HepG2 (cell line): ENCODE results near the gene RNF114. TPM values are rescaled to one million over a fixed set of nuclear protein-coding genes. Genes with fewer than 3 reads are reported as not detected.

Experiments used
- BORCS8-MEF2B ChIP-seq: sonication (generic); formaldehyde crosslinking; IDR thresholded peaks from 2 replicates; pipeline ENCODE4 v1.8.0; 2022; ENCODE audit warnings: mild to moderate bottlenecking, missing genetic modification reagents
- CEBPB ChIP-seq: IDR thresholded peaks from 2 replicates; pipeline ENCODE4 v1.6.1; 2011; ENCODE audit warnings: low read depth, low read length, improper control_type of control experiment, borderline replicate concordance
- DPF2 ChIP-seq: sonication (generic); formaldehyde crosslinking; IDR thresholded peaks from 2 replicates; pipeline ENCODE4 v1.4.0; 2020; ENCODE audit warnings: mild to moderate bottlenecking, low read depth, missing genetic modification reagents, borderline replicate concordance
- HOMEZ ChIP-seq: IDR thresholded peaks from 2 replicates; pipeline ENCODE4 v1.6.1; 2016; ENCODE audit warnings: low read depth
- IKZF4 ChIP-seq: sonication (generic); formaldehyde crosslinking; IDR thresholded peaks from 2 replicates; pipeline ENCODE4 v1.5.1; 2020; ENCODE audit warnings: borderline replicate concordance, mild to moderate bottlenecking, low read depth, missing genetic modification reagents; ENCODE audit errors: not compliant biosample characterization
- KDM3A ChIP-seq: IDR thresholded peaks from 2 replicates; pipeline ENCODE4 v1.6.1; 2018; ENCODE audit warnings: low read depth, missing compliant biosample characterization
- TAF1 ChIP-seq: sonication (generic); formaldehyde crosslinking; IDR thresholded peaks from 2 replicates; pipeline ENCODE4 v1.4.0; 2020; ENCODE audit warnings: missing genetic modification reagents
- ZFP41 ChIP-seq: sonication (generic); formaldehyde crosslinking; IDR thresholded peaks from 2 replicates; pipeline ENCODE4 v1.4.0; 2020; ENCODE audit warnings: mild to moderate bottlenecking, missing genetic modification reagents, borderline replicate concordance
- ZNF280D ChIP-seq: sonication (generic); formaldehyde crosslinking; IDR thresholded peaks from 2 replicates; pipeline ENCODE4 v1.5.1; 2020; ENCODE audit warnings: mild to moderate bottlenecking, missing genetic modification reagents
- ZNF407 ChIP-seq: sonication (generic); formaldehyde crosslinking; IDR thresholded peaks from one replicate; pipeline ENCODE4 v1.5.1; 2020; ENCODE audit warnings: mild to moderate bottlenecking, missing genetic modification reagents; ENCODE audit errors: not compliant biosample characterization
- ZNF430 ChIP-seq: sonication (generic); formaldehyde crosslinking; IDR thresholded peaks from 2 replicates; pipeline ENCODE4 v1.9.0; 2021; ENCODE audit warnings: mild to moderate bottlenecking, missing genetic modification reagents
- ZNF558 ChIP-seq: sonication (generic); formaldehyde crosslinking; IDR thresholded peaks from 2 replicates; pipeline ENCODE4 v1.9.0; 2022; ENCODE audit warnings: mild to moderate bottlenecking, missing genetic modification reagents, borderline replicate concordance
- ZNF563 ChIP-seq: sonication (generic); formaldehyde crosslinking; IDR thresholded peaks from 2 replicates; pipeline ENCODE4 v1.8.0; 2022; ENCODE audit warnings: mild to moderate bottlenecking, moderate library complexity, missing genetic modification reagents
- ZNF790 ChIP-seq: sonication (generic); formaldehyde crosslinking; IDR thresholded peaks from 2 replicates; pipeline ENCODE4 v1.8.0; 2022; ENCODE audit warnings: missing genetic modification reagents, mild to moderate bottlenecking, borderline replicate concordance
- ZSCAN21 ChIP-seq: sonication (generic); formaldehyde crosslinking; IDR thresholded peaks from 2 replicates; pipeline ENCODE4 v1.8.0; 2022; ENCODE audit warnings: mild to moderate bottlenecking, missing genetic modification reagents, moderate library complexity, borderline replicate concordance
- ZSCAN25 ChIP-seq: sonication (generic); formaldehyde crosslinking; IDR thresholded peaks from 2 replicates; pipeline ENCODE4 v1.8.0; 2022; ENCODE audit warnings: mild to moderate bottlenecking, missing genetic modification reagents
- polyA plus RNA-seq, 8 experiments: library from polyadenylated mRNA; depleted of rRNA in 3 of 8; stranded (reverse) in 7 of 8; unstranded in 1 of 8; fragments of >200 nt; fragmentation: Illumina TruSeq in 4 of 8; extraction: Trizol in 4 of 8; gene quantifications; 2 replicates each; pipeline versions ENCODE4 v1.2.1 to v1.2.3, GENCODE V29; 2011 to 2016; ENCODE audit warnings: low read depth in 4 of 8, missing spikeins in 1 of 8, mixed read lengths in 1 of 8; ENCODE audit not compliant: insufficient read depth in 1 of 8
- total RNA-seq, 5 experiments: library from RNA; depleted of rRNA; stranded (reverse); fragments of >200 nt; fragmentation: Illumina TruSeq; extraction: Trizol; gene quantifications; 2 replicates each; pipeline ENCODE4 v1.2.3, GENCODE V29; 2016; ENCODE audit warnings: low read depth in 1 of 5

Gene RNF114
- total and polyA plus RNA-seq, 2 of the 13 experiments (the other 11 are each of a cell fraction or from before 2014, with no cell fraction given), result 119 to 126 TPM

GRCh38 chr20:49948809-49949507 is 12.8 kb downstream of the RNF114 start (continued):
- TF ChIP-seq ZNF280D (CRISPR knock-in tag) (no peak), DPF2 (CRISPR knock-in tag) (0 out of 2 replicates have a peak, but pooled peaks have one; percentile 33), IKZF4 (CRISPR knock-in tag) (no peak), TAF1 (CRISPR knock-in tag) (no peak), CEBPB (no peak), KDM3A (no peak), ZFP41 (no peak), ZNF558 (CRISPR knock-in tag) (no peak), ZNF407 (CRISPR knock-in tag) (no peak), ZNF790 (no peak), HOMEZ (CRISPR knock-in tag) (peak; percentile 49; the same call in 1 of the 2 replicates), ZSCAN25 (CRISPR knock-in tag) (no peak), ZNF563 (no peak), ZSCAN21 (no peak), BORCS8-MEF2B (CRISPR knock-in tag) (peak; percentile 70; the same call in 1 of the 2 replicates), ZNF430 (CRISPR knock-in tag) (no peak)
